Lower leg skin (tissue), 3 donors: ENCODE data around the gene GALNT18.

Source experiments
- CTCF ChIP-seq, 3 donors: fragments of 450-650 bp; IDR thresholded peaks; one replicate each; pipeline ENCODE4 v1.5.1; 2016; ENCODE audit warnings: antibody characterized with exemption in 3 of 3, mild to moderate bottlenecking in 3 of 3, moderate library complexity in 2 of 3
- POLR2A ChIP-seq, 2 donors: fragments of 450-650 bp; IDR thresholded peaks; one replicate each; pipeline ENCODE4 v1.6.1; 2016 to 2017; ENCODE audit warnings: antibody characterized with exemption in 2 of 2, mild to moderate bottlenecking in 1 of 2, moderate library complexity in 1 of 2

GRCh38 chr11:11383995-11384394 lies 237.8 kb downstream of the GALNT18 start:
- no peak for TF ChIP-seq CTCF (IDR thresholded peaks at IDR 0.05)
- no peak for TF ChIP-seq POLR2A (IDR thresholded peaks at IDR 0.05)
